ENCODE measurements around the gene C6orf89. TPM values are rescaled to one million over a fixed set of nuclear protein-coding genes. Genes with fewer than 3 reads are reported as not detected.

The C6orf89 gene
- polyA plus RNA-seq, 2 of the 4 experiments (the other 2 are of a cell fraction) = 13.8 to 27.0 TPM

DNA sequence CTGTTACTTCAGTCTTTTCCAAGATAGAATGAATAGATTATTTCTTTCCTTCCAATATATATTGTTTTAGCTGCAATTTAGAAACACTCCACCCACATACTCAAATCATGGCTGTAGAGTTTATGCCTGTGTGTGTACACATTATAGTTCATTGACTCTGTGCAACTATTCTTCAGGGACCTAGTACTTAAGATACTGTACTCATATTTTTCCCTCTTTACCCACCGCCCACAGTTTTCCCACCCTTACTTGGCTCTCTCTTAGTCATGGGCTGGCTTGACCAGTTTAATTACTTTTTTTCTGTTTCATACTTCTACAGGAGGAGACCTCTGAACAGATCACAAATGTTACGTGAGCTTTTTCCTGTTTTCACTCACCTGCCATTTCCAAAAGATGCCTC lies 30.4 kb downstream of the C6orf89 start:
- Histone ChIP-seq H3K9me3 (no peaks in the 10 kb centered on the region), H3K27ac (no peak overlapping the region), H3K4me3 (no peak overlapping the region), H3K4me1 (peaks cover 25% of the 10 kb centered on the region), H3K4me2 (no peak overlapping the region)
- FAIRE-seq = no peak
- TF ChIP-seq FOSL2 (IDR thresholded peaks at IDR 0.05) (no peak), FOSL2 (CRISPR knock-in tag; IDR thresholded peaks at IDR 0.05) (no peak), NFE2L2 (conservative IDR thresholded peaks at IDR 0.05; ENCODE audit: low read length) (no peak), CHD4 (IDR thresholded peaks at IDR 0.05; ENCODE audit: borderline replicate concordance) (no peak), RARB (CRISPR knock-in tag; IDR thresholded peaks at IDR 0.05) (no peak), PHF8 (IDR thresholded peaks at IDR 0.05; ENCODE audit: borderline replicate concordance, low read depth) (no peak)
- TF ChIP-seq, protein P1, sequence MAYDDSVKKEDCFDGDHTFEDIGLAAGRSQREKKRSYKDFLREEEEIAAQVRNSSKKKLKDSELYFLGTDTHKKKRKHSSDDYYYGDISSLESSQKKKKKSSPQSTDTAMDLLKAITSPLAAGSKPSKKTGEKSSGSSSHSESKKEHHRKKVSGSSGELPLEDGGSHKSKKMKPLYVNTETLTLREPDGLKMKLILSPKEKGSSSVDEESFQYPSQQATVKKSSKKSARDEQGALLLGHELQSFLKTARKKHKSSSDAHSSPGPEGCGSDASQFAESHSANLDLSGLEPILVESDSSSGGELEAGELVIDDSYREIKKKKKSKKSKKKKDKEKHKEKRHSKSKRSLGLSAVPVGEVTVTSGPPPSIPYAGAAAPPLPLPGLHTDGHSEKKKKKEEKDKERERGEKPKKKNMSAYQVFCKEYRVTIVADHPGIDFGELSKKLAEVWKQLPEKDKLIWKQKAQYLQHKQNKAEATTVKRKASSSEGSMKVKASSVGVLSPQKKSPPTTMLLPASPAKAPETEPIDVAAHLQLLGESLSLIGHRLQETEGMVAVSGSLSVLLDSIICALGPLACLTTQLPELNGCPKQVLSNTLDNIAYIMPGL (CRISPR knock-in tag; IDR thresholded peaks at IDR 0.05; ENCODE audit: borderline replicate concordance) = no peak
- TF ChIP-seq, protein P2, sequence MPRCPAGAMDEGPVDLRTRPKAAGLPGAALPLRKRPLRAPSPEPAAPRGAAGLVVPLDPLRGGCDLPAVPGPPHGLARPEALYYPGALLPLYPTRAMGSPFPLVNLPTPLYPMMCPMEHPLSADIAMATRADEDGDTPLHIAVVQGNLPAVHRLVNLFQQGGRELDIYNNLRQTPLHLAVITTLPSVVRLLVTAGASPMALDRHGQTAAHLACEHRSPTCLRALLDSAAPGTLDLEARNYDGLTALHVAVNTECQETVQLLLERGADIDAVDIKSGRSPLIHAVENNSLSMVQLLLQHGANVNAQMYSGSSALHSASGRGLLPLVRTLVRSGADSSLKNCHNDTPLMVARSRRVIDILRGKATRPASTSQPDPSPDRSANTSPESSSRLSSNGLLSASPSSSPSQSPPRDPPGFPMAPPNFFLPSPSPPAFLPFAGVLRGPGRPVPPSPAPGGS (IDR thresholded peaks at IDR 0.05) = no peak
- POLR2A ChIA-PET = no interaction called here
- CTCF ChIA-PET = no interaction called here
- ATAC-seq = no peak
- 95% methylated on average over 2 of the region's 2 CpGs for WGBS (ENCODE audit: missing lambda C conversion rate)
- DNase-seq (ENCODE audit: low read depth in 1 of 2, low spot score in 1 of 2) = no peak

DNA sequence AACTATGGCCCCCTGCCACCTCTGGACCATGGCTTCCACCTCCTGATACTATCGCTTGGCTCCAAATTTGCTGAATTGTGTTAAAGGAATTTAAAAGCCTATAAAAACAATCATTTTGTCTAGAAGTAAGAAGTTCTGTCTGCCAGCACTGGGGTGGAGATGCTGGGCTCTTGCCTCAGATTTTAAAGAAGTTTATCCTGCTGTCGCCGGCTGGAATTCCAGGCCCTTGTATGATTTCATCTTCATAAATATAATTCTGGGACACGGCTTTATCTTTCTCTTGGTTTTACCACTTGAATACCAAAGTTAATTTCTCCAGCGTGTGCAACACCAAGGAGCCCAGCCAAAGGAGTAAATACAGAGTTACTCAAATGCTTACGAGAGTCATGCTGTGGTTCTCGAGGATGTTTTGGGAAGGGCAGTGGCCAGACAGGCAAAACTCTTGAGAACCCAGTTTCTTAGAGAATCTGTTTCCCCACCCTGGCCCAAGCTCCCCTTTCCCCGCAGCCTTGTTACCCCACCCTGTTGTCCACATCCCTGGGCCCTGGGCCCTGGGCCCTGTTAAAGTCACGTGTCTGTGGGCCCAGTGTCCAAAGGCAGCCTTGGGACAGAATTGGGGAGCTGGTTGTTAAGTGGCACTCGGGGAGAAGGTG lies 31.9 kb downstream of the C6orf89 start:
- Histone ChIP-seq H3K27ac (no peak overlapping the region), H3K4me3 (no peak overlapping the region), H3K4me1 (peaks cover 25% of the 10 kb centered on the region), H3K4me2 (no peak overlapping the region), H3K9me3 (no peaks in the 10 kb centered on the region)
- no peak for DNase-seq (ENCODE audit: low read depth in 1 of 2, low spot score in 1 of 2)
- ChIA-PET POLR2A (no interaction called here), CTCF (interaction anchor here (1.0 kb wide), 1 partner anchor 32 kb away, joined by 4 read pairs; no protein-coding TSS in a partner anchor)
- TF ChIP-seq SMC3 (IDR thresholded peaks at IDR 0.05) (no peak), POLR2AphosphoS2 (conservative IDR thresholded peaks at IDR 0.05; ENCODE audit: low read length) (no peak), NR3C1 (IDR thresholded peaks at IDR 0.05) (no peak), RCOR1 (IDR thresholded peaks at IDR 0.05; ENCODE audit: low read depth, low read length) (no peak), GATA3 (IDR thresholded peaks at IDR 0.05; ENCODE audit: borderline replicate concordance) (no peak), JUNB (IDR thresholded peaks at IDR 0.05) (no peak), MAZ (IDR thresholded peaks at IDR 0.05; ENCODE audit: borderline replicate concordance, low read depth, low read length) (no peak), HDAC2 (IDR thresholded peaks at IDR 0.05) (no peak), RAD21 (conservative IDR thresholded peaks at IDR 0.05 in 1 of 2, IDR thresholded peaks at IDR 0.05 in 1 of 2) (no peak), MAFK (IDR thresholded peaks at IDR 0.05; ENCODE audit: partially characterized antibody) (no peak), CEBPB (IDR thresholded peaks at IDR 0.05) (no peak), CHD4 (IDR thresholded peaks at IDR 0.05; ENCODE audit: borderline replicate concordance) (no peak), BHLHE40 (IDR thresholded peaks at IDR 0.05; ENCODE audit: low read depth, low read length) (no peak), KDM1A (IDR thresholded peaks at IDR 0.05; ENCODE audit: low read depth) (no peak), HOXB13 (CRISPR knock-in tag; IDR thresholded peaks at IDR 0.05; ENCODE audit: low read depth) (no peak)
- TF ChIP-seq, protein P3, sequence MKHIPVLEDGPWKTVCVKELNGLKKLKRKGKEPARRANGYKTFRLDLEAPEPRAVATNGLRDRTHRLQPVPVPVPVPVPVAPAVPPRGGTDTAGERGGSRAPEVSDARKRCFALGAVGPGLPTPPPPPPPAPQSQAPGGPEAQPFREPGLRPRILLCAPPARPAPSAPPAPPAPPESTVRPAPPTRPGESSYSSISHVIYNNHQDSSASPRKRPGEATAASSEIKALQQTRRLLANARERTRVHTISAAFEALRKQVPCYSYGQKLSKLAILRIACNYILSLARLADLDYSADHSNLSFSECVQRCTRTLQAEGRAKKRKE (CRISPR knock-in tag; IDR thresholded peaks at IDR 0.05; ENCODE audit: low read depth) = no peak
- TF ChIP-seq, protein P4, sequence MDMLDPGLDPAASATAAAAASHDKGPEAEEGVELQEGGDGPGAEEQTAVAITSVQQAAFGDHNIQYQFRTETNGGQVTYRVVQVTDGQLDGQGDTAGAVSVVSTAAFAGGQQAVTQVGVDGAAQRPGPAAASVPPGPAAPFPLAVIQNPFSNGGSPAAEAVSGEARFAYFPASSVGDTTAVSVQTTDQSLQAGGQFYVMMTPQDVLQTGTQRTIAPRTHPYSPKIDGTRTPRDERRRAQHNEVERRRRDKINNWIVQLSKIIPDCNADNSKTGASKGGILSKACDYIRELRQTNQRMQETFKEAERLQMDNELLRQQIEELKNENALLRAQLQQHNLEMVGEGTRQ (IDR thresholded peaks at IDR 0.05) = no peak
- TF ChIP-seq, protein P5, sequence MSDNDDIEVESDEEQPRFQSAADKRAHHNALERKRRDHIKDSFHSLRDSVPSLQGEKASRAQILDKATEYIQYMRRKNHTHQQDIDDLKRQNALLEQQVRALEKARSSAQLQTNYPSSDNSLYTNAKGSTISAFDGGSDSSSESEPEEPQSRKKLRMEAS (IDR thresholded peaks at IDR 0.05) = no peak
- TF ChIP-seq, protein P6, sequence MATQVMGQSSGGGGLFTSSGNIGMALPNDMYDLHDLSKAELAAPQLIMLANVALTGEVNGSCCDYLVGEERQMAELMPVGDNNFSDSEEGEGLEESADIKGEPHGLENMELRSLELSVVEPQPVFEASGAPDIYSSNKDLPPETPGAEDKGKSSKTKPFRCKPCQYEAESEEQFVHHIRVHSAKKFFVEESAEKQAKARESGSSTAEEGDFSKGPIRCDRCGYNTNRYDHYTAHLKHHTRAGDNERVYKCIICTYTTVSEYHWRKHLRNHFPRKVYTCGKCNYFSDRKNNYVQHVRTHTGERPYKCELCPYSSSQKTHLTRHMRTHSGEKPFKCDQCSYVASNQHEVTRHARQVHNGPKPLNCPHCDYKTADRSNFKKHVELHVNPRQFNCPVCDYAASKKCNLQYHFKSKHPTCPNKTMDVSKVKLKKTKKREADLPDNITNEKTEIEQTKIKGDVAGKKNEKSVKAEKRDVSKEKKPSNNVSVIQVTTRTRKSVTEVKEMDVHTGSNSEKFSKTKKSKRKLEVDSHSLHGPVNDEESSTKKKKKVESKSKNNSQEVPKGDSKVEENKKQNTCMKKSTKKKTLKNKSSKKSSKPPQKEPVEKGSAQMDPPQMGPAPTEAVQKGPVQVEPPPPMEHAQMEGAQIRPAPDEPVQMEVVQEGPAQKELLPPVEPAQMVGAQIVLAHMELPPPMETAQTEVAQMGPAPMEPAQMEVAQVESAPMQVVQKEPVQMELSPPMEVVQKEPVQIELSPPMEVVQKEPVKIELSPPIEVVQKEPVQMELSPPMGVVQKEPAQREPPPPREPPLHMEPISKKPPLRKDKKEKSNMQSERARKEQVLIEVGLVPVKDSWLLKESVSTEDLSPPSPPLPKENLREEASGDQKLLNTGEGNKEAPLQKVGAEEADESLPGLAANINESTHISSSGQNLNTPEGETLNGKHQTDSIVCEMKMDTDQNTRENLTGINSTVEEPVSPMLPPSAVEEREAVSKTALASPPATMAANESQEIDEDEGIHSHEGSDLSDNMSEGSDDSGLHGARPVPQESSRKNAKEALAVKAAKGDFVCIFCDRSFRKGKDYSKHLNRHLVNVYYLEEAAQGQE (IDR thresholded peaks at IDR 0.05) = no peak
- ATAC-seq = no peak
- FAIRE-seq = no peak
- WGBS (ENCODE audit: missing lambda C conversion rate) = 94% methylated on average over 7 of the region's 10 CpGs
